CD4-positive, alpha-beta T cell treated with Interleukin-4 for 1 hour (primary cell): Measurements from ENCODE around the gene ZNF397.
A peak's percentile ranks its signal among the peaks of the same experiment; 100 is the strongest.

Experiments used
- DNase-seq, 2 donors: peaks; one replicate each; pipeline ENCODE4 v3.0.0-alpha.2; 2020 to 2022

The ZNF397 gene

GRCh38 chr18:35246831-35247230, 6.0 kb downstream of the ZNF397 start:
- no peak for DNase-seq

- no peak for DNase-seq
Observed at GRCh38 chr18:35247412-35248249, 6.8 kb downstream of the ZNF397 start.

- no peak for DNase-seq
Observed at GRCh38 chr18:35248429-35248828, 7.6 kb downstream of the ZNF397 start.

GRCh38 chr18:35252466-35252865, 11.6 kb downstream of the ZNF397 start:
- no peak for DNase-seq

- DNase-seq: no peak
Observed at GRCh38 chr18:35253655-35254287, 12.9 kb downstream of the ZNF397 start.

GRCh38 chr18:35256947-35257346, 16.1 kb downstream of the ZNF397 start:
- no peak for DNase-seq

- no peak for DNase-seq
Observed at GRCh38 chr18:35264409-35264808, 23.6 kb downstream of the ZNF397 start.

- DNase-seq: peak; percentile 79 to 80
Observed at GRCh38 chr18:35267161-35267651, 26.4 kb downstream of the ZNF397 start.

GRCh38 chr18:35267809-35268208, 27.0 kb downstream of the ZNF397 start:
- DNase-seq: no peak

GRCh38 chr18:35268821-35269220, 28.0 kb downstream of the ZNF397 start:
- DNase-seq: no peak

GRCh38 chr18:35271656-35272055, 30.8 kb downstream of the ZNF397 start:
- no peak for DNase-seq

- DNase-seq: no peak
Observed at GRCh38 chr18:35276267-35276666, 35.4 kb downstream of the ZNF397 start.

- DNase-seq: no peak
Observed at GRCh38 chr18:35277633-35278032, 36.8 kb downstream of the ZNF397 start.

- DNase-seq: no peak
Observed at GRCh38 chr18:35278085-35278484, 37.3 kb downstream of the ZNF397 start.

- no peak for DNase-seq
Observed at GRCh38 chr18:35278969-35279368, 38.1 kb downstream of the ZNF397 start.

- DNase-seq: no peak
Observed at GRCh38 chr18:35282353-35282752, 41.5 kb downstream of the ZNF397 start.

GRCh38 chr18:35283923-35284794, 43.3 kb downstream of the ZNF397 start:
- no peak for DNase-seq

GRCh38 chr18:35284841-35285240, 44.0 kb downstream of the ZNF397 start:
- DNase-seq: no peak

GRCh38 chr18:35289293-35289692, 48.5 kb downstream of the ZNF397 start:
- DNase-seq: no peak

GRCh38 chr18:35289727-35290093, 48.9 kb downstream of the ZNF397 start:
- DNase-seq: peak in 1 of 2 donors; percentile 39

GRCh38 chr18:35290094-35290735, 49.4 kb downstream of the ZNF397 start, which contains the start of gene ZSCAN30:
Gene ZSCAN30 (minus strand): TSS chr18:35290229. CDS start chr18:35264352, 25,877 bp downstream.
- peak; percentile 97 to 98 for DNase-seq

- peak in 1 of 2 donors; percentile 1 for DNase-seq
Observed at GRCh38 chr18:35291166-35291565, 50.3 kb downstream of the ZNF397 start.

- no peak for DNase-seq
Observed at GRCh38 chr18:35296060-35296459, 55.2 kb downstream of the ZNF397 start.
